Gastrocnemius medialis (tissue), 4 donors: Measurements from ENCODE around the gene STIM1.

Experiments
- CTCF ChIP-seq, 5 experiments: fragments of 450-650 bp in 3 of 5; fragments of 200-600 bp in 2 of 5; sonication (generic) in 2 of 5; IDR thresholded peaks in 4 of 5; conservative IDR thresholded peaks in 1 of 5; 1 replicate in 4 of 5; 2 replicates in 1 of 5; pipeline ENCODE4 v1.5.1; 2016 to 2019; ENCODE audit warnings: antibody characterized with exemption in 5 of 5, mild to moderate bottlenecking in 3 of 5, moderate library complexity in 3 of 5
- POLR2A ChIP-seq, 2 donors: fragments of 450-650 bp; IDR thresholded peaks; one replicate each; pipeline ENCODE4 v1.6.1; 2017; ENCODE audit warnings: antibody characterized with exemption in 2 of 2, mild to moderate bottlenecking in 2 of 2, moderate library complexity in 2 of 2

- TF ChIP-seq CTCF (IDR thresholded peaks at IDR 0.05 in 4 of 5, conservative IDR thresholded peaks at IDR 0.05 in 1 of 5) (no peak), POLR2A (IDR thresholded peaks at IDR 0.05) (no peak)
These were observed 170.9 kb downstream of the STIM1 start for GRCh38 chr11:4026389-4026788.
